GM21529 (cell line): Measurements from ENCODE around the gene SPINK7.

Experiments
- ATAC-seq: cut with Tn5 transposase; IDR thresholded peaks from one replicate; pipeline ENCODE4 v1.9.1; 2021; ENCODE audit not compliant: unreplicated experiment

The SPINK7 gene

DNA sequence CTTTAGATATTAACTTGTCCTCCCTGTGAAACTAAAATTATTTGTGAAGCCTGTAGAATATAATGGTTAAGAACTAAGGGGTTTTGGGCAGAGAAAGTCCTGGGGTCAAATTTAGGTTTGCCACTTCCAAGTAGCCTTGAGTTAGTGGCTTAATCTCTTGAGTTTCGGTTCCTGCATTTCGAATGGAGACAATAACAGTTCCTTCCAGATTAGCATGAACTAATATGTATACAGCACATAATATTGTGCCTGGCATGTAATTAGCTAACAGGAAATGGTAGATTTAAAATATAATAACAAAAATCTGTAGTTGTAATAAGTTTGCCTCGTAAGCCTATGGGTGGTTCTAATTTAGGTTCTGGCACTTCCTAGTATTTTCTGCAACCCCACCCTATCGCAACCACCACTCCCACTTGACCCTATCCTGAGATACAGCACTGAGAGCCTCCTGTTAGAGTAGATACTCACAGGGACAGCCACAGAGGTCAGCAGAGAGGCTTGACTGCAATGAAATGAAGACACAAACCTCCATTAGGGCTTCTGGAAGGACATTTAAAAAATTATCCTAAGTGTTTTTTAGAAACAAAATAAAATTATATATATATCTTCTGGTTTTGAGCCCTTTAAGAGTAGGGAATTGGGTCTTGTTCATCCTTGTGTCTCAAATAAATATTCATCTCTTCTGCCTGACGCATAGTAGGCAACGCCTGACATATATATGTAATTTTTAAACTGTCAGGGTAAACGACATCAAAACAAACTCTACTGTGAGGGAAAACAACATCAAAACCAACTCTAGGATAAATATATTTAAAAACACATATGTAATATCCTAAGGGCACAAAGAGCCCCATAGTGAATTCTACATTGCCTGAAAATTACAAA, 31.6 kb downstream of the SPINK7 start:
- ATAC-seq = no peak

DNA sequence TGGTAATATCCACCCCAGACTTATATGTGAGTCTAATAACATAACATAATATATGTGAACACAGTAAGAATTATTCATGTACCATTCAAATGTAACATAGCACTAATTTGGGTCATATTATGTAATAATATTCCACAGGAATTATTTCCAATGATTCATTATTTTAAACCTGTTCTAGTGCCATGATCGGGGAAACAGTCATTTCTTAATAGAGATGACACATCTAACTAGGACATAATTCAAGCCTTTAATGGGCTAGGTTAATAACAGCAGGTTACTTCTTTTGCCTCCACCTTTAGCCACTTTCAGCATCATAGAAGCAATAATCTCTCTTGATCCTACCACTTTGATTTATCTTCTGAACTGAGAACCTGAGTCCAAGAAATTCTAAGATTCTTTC, 35.5 kb downstream of the SPINK7 start:
- ATAC-seq = no peak

DNA sequence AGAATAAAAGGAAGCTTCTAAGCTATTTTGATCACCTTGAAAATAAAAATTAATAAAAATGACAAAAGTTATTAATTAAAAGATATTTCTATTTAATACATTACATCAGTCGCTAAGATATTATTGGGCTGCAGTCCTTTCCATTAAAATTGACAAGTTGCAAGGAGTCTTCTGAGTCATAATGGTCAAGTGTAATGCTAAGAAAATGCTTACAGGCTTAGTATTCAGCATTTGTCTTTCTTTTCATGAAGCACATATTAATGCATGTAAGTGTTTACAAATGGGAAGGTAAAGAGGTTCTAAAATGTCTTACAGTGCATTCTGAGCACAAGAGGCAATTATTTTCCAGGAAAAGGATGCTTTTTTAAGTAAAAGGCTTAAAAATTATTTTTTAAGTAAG, 40.5 kb downstream of the SPINK7 start:
- ATAC-seq = no peak

DNA sequence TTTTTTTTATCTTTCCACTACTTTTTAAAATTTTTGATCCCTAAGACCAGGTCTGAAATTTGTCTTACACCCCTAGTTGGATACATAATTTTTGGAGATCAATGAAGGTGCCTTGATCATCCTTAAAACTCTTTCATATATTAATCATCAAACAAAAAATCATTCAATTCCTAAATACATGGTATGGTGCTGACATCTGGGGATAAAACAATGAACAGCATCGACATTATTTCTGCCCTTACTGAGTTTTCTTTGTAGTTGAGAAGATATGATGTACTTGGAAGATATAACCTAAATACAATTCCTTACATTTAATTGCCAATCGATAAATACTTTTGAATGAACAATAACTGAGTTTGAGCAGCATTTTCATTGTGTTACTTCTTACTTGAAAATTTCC, 41.4 kb downstream of the SPINK7 start:
- ATAC-seq = no peak

DNA sequence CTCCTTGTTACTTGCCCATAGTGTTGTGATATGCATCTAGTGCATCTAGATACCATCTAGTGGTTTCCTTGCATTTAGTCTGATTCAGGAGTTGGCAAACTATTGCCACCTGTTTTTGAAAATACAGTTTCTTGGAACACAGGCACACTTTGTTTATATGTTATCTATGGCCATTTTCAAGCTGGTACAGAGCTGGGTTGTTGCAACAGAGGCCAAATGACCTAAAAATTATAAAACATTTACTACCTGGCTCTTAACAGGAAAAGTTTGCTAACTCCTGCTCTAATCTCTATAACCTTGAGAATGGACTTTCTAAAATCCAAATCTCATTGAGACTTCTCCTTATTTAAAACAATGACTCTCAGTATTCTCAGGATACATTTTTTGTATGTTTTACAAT, 52.1 kb downstream of the SPINK7 start:
- no peak for ATAC-seq
